ENCODE data around the gene EPC2. TPM values are rescaled to one million over a fixed set of nuclear protein-coding genes. Genes with fewer than 3 reads are reported as not detected.
A peak's percentile ranks its signal among the peaks of the same experiment; 100 is the strongest.

EPC2 gene
- total RNA-seq, 1 experiment from 2014 or later = 20.3 TPM

DNA sequence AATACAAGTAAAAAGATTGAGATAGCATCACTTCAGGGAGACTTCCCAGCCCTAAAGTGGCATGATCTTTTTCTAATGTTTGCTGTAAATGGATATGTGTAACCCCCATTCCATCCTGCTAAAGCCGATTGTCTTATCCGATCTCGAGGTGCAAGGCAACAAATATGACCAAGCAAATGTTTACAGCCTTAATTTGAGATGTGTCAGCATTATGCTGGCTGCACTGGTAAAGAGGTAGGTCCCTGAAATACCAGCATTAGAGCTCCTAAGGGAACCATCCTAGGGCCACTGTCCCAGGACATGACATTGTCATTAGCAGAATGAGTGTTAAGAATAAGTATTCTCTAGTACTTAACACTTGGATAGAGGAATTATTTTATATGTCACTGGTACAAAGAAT lies 108.4 kb downstream of the EPC2 start:
- no peak for ATAC-seq
- CTCF ChIA-PET = no interaction called here
- peaks cover 49% of the 10 kb centered on the region for H3K4me1 Mint-ChIP-seq
- POLR2A ChIA-PET = no interaction called here
- no peak for DNase-seq (ENCODE audit: low spot score)
- no peak for TF ChIP-seq TEAD1 (CRISPR knock-in tag; IDR thresholded peaks at IDR 0.05)
- no peak for TF ChIP-seq SMAD3 (CRISPR knock-in tag; IDR thresholded peaks at IDR 0.05; ENCODE audit: borderline replicate concordance)
- no peak for TF ChIP-seq ZNF138 (CRISPR knock-in tag; conservative IDR thresholded peaks at IDR 0.05)
- TF ChIP-seq, protein P1, sequence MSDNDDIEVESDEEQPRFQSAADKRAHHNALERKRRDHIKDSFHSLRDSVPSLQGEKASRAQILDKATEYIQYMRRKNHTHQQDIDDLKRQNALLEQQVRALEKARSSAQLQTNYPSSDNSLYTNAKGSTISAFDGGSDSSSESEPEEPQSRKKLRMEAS (CRISPR knock-in tag; IDR thresholded peaks at IDR 0.05) = no peak
- TF ChIP-seq FOXP1 (CRISPR knock-in tag; IDR thresholded peaks at IDR 0.05; ENCODE audit: borderline replicate concordance) = no peak
- no peak for TF ChIP-seq HMGA2 (CRISPR knock-in tag; IDR thresholded peaks at IDR 0.05)
- TF ChIP-seq, protein P2, sequence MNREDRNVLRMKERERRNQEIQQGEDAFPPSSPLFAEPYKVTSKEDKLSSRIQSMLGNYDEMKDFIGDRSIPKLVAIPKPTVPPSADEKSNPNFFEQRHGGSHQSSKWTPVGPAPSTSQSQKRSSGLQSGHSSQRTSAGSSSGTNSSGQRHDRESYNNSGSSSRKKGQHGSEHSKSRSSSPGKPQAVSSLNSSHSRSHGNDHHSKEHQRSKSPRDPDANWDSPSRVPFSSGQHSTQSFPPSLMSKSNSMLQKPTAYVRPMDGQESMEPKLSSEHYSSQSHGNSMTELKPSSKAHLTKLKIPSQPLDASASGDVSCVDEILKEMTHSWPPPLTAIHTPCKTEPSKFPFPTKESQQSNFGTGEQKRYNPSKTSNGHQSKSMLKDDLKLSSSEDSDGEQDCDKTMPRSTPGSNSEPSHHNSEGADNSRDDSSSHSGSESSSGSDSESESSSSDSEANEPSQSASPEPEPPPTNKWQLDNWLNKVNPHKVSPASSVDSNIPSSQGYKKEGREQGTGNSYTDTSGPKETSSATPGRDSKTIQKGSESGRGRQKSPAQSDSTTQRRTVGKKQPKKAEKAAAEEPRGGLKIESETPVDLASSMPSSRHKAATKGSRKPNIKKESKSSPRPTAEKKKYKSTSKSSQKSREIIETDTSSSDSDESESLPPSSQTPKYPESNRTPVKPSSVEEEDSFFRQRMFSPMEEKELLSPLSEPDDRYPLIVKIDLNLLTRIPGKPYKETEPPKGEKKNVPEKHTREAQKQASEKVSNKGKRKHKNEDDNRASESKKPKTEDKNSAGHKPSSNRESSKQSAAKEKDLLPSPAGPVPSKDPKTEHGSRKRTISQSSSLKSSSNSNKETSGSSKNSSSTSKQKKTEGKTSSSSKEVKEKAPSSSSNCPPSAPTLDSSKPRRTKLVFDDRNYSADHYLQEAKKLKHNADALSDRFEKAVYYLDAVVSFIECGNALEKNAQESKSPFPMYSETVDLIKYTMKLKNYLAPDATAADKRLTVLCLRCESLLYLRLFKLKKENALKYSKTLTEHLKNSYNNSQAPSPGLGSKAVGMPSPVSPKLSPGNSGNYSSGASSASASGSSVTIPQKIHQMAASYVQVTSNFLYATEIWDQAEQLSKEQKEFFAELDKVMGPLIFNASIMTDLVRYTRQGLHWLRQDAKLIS (CRISPR knock-in tag; IDR thresholded peaks at IDR 0.05; ENCODE audit: borderline replicate concordance) = no peak
- TF ChIP-seq ZNF263 (CRISPR knock-in tag; IDR thresholded peaks at IDR 0.05; ENCODE audit: low read depth) = no peak
- TF ChIP-seq, protein P3, sequence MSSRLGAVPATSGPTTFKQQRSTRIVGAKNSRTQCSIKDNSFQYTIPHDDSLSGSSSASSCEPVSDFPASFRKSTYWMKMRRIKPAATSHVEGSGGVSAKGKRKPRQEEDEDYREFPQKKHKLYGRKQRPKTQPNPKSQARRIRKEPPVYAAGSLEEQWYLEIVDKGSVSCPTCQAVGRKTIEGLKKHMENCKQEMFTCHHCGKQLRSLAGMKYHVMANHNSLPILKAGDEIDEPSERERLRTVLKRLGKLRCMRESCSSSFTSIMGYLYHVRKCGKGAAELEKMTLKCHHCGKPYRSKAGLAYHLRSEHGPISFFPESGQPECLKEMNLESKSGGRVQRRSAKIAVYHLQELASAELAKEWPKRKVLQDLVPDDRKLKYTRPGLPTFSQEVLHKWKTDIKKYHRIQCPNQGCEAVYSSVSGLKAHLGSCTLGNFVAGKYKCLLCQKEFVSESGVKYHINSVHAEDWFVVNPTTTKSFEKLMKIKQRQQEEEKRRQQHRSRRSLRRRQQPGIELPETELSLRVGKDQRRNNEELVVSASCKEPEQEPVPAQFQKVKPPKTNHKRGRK (CRISPR knock-in tag; IDR thresholded peaks at IDR 0.05; ENCODE audit: borderline replicate concordance) = no peak
- no peak for TF ChIP-seq IRF2 (CRISPR knock-in tag; IDR thresholded peaks at IDR 0.05; ENCODE audit: borderline replicate concordance, low read depth)
- TF ChIP-seq, protein P4, sequence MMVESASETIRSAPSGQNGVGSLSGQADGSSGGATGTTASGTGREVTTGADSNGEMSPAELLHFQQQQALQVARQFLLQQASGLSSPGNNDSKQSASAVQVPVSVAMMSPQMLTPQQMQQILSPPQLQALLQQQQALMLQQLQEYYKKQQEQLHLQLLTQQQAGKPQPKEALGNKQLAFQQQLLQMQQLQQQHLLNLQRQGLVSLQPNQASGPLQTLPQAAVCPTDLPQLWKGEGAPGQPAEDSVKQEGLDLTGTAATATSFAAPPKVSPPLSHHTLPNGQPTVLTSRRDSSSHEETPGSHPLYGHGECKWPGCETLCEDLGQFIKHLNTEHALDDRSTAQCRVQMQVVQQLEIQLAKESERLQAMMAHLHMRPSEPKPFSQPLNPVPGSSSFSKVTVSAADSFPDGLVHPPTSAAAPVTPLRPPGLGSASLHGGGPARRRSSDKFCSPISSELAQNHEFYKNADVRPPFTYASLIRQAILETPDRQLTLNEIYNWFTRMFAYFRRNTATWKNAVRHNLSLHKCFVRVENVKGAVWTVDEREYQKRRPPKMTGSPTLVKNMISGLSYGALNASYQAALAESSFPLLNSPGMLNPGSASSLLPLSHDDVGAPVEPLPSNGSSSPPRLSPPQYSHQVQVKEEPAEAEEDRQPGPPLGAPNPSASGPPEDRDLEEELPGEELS (CRISPR knock-in tag; IDR thresholded peaks at IDR 0.05) = no peak
- no peak for TF ChIP-seq JUN (CRISPR knock-in tag; IDR thresholded peaks at IDR 0.05)
- no peak for TF ChIP-seq ATF1 (CRISPR knock-in tag; IDR thresholded peaks at IDR 0.05)
- TF ChIP-seq NFYB (CRISPR knock-in tag; conservative IDR thresholded peaks at IDR 0.05; ENCODE audit: low read depth) = no peak
- no peaks in the 10 kb centered on the region for H3K9me3 Mint-ChIP-seq
- no peak overlapping the region for H3K27ac Mint-ChIP-seq
- no peaks in the 10 kb centered on the region for H3K27me3 Mint-ChIP-seq (ENCODE audit: low read depth)
- peaks cover 2% of the 10 kb centered on the region; the same call in 1 of the 2 replicates for H3K36me3 Mint-ChIP-seq
- no peak overlapping the region for H3K4me3 Mint-ChIP-seq

DNA sequence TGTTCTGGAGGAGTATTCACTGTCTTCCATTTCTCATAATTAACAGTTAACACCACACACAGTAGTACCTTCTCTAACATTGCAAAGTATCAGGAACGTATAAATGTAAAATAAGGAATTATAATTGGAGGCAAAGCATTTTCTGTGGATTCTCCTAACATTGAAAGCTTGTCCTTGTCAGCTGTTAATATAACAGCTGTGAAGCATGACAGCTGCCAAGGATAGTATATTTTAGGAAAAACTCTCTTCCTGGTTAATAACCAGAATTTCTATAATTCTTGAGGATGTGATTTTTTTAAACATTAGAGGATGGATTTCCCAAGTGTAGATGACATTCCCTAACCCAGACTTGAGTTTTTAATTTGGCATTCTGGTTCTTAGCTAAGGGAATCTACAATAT lies 110.3 kb downstream of the EPC2 start:
- POLR2A ChIA-PET = interaction anchor here (0.6 kb wide), 1 partner anchor 42 kb away, joined by 4 read pairs; no protein-coding TSS in a partner anchor
- H3K4me3 Mint-ChIP-seq = no peak overlapping the region
- no peak for ATAC-seq
- TF ChIP-seq ZNF416 (CRISPR knock-in tag; IDR thresholded peaks at IDR 0.05) (no peak), HMGA2 (CRISPR knock-in tag; IDR thresholded peaks at IDR 0.05) (no peak)
- TF ChIP-seq, protein P5, sequence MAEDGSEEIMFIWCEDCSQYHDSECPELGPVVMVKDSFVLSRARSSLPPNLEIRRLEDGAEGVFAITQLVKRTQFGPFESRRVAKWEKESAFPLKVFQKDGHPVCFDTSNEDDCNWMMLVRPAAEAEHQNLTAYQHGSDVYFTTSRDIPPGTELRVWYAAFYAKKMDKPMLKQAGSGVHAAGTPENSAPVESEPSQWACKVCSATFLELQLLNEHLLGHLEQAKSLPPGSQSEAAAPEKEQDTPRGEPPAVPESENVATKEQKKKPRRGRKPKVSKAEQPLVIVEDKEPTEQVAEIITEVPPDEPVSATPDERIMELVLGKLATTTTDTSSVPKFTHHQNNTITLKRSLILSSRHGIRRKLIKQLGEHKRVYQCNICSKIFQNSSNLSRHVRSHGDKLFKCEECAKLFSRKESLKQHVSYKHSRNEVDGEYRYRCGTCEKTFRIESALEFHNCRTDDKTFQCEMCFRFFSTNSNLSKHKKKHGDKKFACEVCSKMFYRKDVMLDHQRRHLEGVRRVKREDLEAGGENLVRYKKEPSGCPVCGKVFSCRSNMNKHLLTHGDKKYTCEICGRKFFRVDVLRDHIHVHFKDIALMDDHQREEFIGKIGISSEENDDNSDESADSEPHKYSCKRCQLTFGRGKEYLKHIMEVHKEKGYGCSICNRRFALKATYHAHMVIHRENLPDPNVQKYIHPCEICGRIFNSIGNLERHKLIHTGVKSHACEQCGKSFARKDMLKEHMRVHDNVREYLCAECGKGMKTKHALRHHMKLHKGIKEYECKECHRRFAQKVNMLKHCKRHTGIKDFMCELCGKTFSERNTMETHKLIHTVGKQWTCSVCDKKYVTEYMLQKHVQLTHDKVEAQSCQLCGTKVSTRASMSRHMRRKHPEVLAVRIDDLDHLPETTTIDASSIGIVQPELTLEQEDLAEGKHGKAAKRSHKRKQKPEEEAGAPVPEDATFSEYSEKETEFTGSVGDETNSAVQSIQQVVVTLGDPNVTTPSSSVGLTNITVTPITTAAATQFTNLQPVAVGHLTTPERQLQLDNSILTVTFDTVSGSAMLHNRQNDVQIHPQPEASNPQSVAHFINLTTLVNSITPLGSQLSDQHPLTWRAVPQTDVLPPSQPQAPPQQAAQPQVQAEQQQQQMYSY (CRISPR knock-in tag; IDR thresholded peaks at IDR 0.05) = no peak
- TF ChIP-seq, protein P6, sequence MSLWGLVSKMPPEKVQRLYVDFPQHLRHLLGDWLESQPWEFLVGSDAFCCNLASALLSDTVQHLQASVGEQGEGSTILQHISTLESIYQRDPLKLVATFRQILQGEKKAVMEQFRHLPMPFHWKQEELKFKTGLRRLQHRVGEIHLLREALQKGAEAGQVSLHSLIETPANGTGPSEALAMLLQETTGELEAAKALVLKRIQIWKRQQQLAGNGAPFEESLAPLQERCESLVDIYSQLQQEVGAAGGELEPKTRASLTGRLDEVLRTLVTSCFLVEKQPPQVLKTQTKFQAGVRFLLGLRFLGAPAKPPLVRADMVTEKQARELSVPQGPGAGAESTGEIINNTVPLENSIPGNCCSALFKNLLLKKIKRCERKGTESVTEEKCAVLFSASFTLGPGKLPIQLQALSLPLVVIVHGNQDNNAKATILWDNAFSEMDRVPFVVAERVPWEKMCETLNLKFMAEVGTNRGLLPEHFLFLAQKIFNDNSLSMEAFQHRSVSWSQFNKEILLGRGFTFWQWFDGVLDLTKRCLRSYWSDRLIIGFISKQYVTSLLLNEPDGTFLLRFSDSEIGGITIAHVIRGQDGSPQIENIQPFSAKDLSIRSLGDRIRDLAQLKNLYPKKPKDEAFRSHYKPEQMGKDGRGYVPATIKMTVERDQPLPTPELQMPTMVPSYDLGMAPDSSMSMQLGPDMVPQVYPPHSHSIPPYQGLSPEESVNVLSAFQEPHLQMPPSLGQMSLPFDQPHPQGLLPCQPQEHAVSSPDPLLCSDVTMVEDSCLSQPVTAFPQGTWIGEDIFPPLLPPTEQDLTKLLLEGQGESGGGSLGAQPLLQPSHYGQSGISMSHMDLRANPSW (CRISPR knock-in tag; conservative IDR thresholded peaks at IDR 0.05; ENCODE audit: low read depth) = no peak
- no peaks in the 10 kb centered on the region for H3K9me3 Mint-ChIP-seq
- peak overlapping the region; percentile 26; the same call in 1 of the 2 replicates for H3K27ac Mint-ChIP-seq
- no peaks in the 10 kb centered on the region for H3K27me3 Mint-ChIP-seq (ENCODE audit: low read depth)
- H3K36me3 Mint-ChIP-seq = peaks cover 2% of the 10 kb centered on the region; the same call in 1 of the 2 replicates
- CTCF ChIA-PET = no interaction called here
- peaks cover 45% of the 10 kb centered on the region for H3K4me1 Mint-ChIP-seq
- DNase-seq (ENCODE audit: low spot score) = no peak

All from WTC11 (cell line).